K562 (cell line): ENCODE measurements around the gene CEP170. TPM values are rescaled to one million over a fixed set of nuclear protein-coding genes. Genes with fewer than 3 reads are reported as not detected.

Experiments
- CTBP1 ChIP-seq: fragments of 450-650 bp; IDR thresholded peaks from 2 replicates; pipeline ENCODE4 v1.6.1; 2016; ENCODE audit warnings: borderline replicate concordance
- IFI16 ChIP-seq: fragments of 250-450 bp; sonication (Bioruptor Pico); IDR thresholded peaks from 2 replicates; pipeline ENCODE4 v2.1.2; 2022; ENCODE audit warnings: mild to moderate bottlenecking, inconsistent platforms
- MCM3 ChIP-seq: fragments of 450-650 bp; IDR thresholded peaks from 2 replicates; pipeline ENCODE4 v1.6.1; 2016
- POLR2G ChIP-seq: fragments of 200-400 bp; formaldehyde crosslinking; IDR thresholded peaks from 2 replicates; pipeline ENCODE4 v1.6.1; 2017; ENCODE audit warnings: low read depth, mild to moderate bottlenecking, antibody characterized with exemption, low read length, moderate library complexity
- SIRT6 ChIP-seq: IDR thresholded peaks from one replicate; pipeline ENCODE4 v1.6.1; 2012; ENCODE audit warnings: low read depth, mild to moderate bottlenecking, control low read depth, inconsistent platforms, low read length, moderate library complexity
- SIX5 ChIP-seq, 2 experiments: IDR thresholded peaks; 2 replicates each; pipeline ENCODE4 v1.6.1; 2011; ENCODE audit warnings: low read length in 2 of 2, borderline replicate concordance in 1 of 2, low read depth in 1 of 2, mild to moderate bottlenecking in 1 of 2, moderate library complexity in 1 of 2; ENCODE audit not compliant: insufficient read depth in 1 of 2
- U2AF1 ChIP-seq: fragments of 200-400 bp; formaldehyde crosslinking; optimal IDR thresholded peaks from 2 replicates; pipeline ENCODE3; 2017; ENCODE audit warnings: mild to moderate bottlenecking, low read depth, low read length, moderate library complexity
- ZNF184 ChIP-seq: sonication (generic); formaldehyde crosslinking; IDR thresholded peaks from 2 replicates; pipeline ENCODE4 v1.5.0; 2020; ENCODE audit warnings: missing genetic modification reagents
- ZNF395 ChIP-seq: fragments of 200-800 bp; sonication (Bioruptor generic); IDR thresholded peaks from 2 replicates; pipeline ENCODE4 v1.6.1; 2017; ENCODE audit warnings: missing genetic modification characterization, missing compliant biosample characterization
- polyA plus RNA-seq, 8 experiments: library from polyadenylated mRNA; depleted of rRNA in 4 of 8; stranded (reverse) in 5 of 8; unstranded in 3 of 8; fragments of >200 nt; fragmentation: Nextera tagmentation in 2 of 8; fragmentation: Illumina TruSeq in 1 of 8; extraction: Ambion mirVana in 2 of 8; extraction: Trizol in 1 of 8; gene quantifications; 2 replicates each; pipeline versions ENCODE4 v1.2.1 to v1.2.3, GENCODE V29; 2011 to 2014; ENCODE audit warnings: inconsistent platforms in 1 of 8, missing spikeins in 1 of 8
- total RNA-seq, 7 experiments: library from RNA; depleted of rRNA in 6 of 7; stranded (reverse); fragments of >200 nt in 6 of 7; fragmentation: Illumina TruSeq in 2 of 7; extraction: Trizol in 2 of 7; gene quantifications; 2 replicates each; pipeline versions ENCODE4 v1.2.1 to v1.2.3, GENCODE V29; 2011 to 2021; ENCODE audit warnings: low replicate concordance in 1 of 7
- TF ChIP-seq, protein P1 (sequence below): fragments of 450-650 bp; IDR thresholded peaks from 2 replicates; pipeline ENCODE4 v1.7.0; 2016; ENCODE audit warnings: borderline replicate concordance
- TF ChIP-seq, protein P2 (sequence below): fragments of 250-450 bp; sonication (Bioruptor Pico); IDR thresholded peaks from 2 replicates; pipeline ENCODE4 v1.4.0; 2020; ENCODE audit warnings: mild to moderate bottlenecking, moderate library complexity

CEP170 gene
- total and polyA plus RNA-seq, 9 of the 15 experiments (the other 6 are each of a cell fraction or from before 2014, with no cell fraction given) = 22.6 to 110 (median 68.5) TPM

GRCh38 chr1:243254927-243255790 is at the start of gene CEP170 (continued):
- TF ChIP-seq SIX5 (IDR thresholded peaks at IDR 0.05; ENCODE audit: borderline replicate concordance in 1 of 2, insufficient read depth in 1 of 2, low read depth in 1 of 2, low read length in 2 of 2) (peak; percentile 97 to 99), U2AF1 (no peak), ZNF184 (no peak), IFI16 (CRISPR knock-in tag) (no peak), SIRT6 (no peak), CTBP1 (peak; percentile 80), MCM3 (no peak), POLR2G (peak; percentile 91), ZNF395 (CRISPR knock-in tag) (peak; percentile 11; the same call in 1 of the 2 replicates)
- TF ChIP-seq, protein P1, sequence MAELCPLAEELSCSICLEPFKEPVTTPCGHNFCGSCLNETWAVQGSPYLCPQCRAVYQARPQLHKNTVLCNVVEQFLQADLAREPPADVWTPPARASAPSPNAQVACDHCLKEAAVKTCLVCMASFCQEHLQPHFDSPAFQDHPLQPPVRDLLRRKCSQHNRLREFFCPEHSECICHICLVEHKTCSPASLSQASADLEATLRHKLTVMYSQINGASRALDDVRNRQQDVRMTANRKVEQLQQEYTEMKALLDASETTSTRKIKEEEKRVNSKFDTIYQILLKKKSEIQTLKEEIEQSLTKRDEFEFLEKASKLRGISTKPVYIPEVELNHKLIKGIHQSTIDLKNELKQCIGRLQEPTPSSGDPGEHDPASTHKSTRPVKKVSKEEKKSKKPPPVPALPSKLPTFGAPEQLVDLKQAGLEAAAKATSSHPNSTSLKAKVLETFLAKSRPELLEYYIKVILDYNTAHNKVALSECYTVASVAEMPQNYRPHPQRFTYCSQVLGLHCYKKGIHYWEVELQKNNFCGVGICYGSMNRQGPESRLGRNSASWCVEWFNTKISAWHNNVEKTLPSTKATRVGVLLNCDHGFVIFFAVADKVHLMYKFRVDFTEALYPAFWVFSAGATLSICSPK = no peak
- TF ChIP-seq, protein P2, sequence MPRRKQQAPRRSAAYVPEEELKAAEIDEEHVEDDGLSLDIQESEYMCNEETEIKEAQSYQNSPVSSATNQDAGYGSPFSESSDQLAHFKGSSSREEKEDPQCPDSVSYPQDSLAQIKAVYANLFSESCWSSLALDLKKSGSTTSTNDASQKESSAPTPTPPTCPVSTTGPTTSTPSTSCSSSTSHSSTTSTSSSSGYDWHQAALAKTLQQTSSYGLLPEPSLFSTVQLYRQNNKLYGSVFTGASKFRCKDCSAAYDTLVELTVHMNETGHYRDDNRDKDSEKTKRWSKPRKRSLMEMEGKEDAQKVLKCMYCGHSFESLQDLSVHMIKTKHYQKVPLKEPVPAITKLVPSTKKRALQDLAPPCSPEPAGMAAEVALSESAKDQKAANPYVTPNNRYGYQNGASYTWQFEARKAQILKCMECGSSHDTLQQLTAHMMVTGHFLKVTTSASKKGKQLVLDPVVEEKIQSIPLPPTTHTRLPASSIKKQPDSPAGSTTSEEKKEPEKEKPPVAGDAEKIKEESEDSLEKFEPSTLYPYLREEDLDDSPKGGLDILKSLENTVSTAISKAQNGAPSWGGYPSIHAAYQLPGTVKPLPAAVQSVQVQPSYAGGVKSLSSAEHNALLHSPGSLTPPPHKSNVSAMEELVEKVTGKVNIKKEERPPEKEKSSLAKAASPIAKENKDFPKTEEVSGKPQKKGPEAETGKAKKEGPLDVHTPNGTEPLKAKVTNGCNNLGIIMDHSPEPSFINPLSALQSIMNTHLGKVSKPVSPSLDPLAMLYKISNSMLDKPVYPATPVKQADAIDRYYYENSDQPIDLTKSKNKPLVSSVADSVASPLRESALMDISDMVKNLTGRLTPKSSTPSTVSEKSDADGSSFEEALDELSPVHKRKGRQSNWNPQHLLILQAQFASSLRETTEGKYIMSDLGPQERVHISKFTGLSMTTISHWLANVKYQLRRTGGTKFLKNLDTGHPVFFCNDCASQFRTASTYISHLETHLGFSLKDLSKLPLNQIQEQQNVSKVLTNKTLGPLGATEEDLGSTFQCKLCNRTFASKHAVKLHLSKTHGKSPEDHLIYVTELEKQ (CRISPR knock-in tag) = 0 out of 2 replicates have a peak, but pooled peaks have one; percentile 35
